HEK293T (cell line): ENCODE results near the gene ZNF655.

Experiments
- CTBP1 ChIP-seq: fragments of 450-650 bp; IDR thresholded peaks from 2 replicates; pipeline ENCODE4 v1.6.1; 2016; ENCODE audit warnings: borderline replicate concordance
- ELF4 ChIP-seq: fragments of 450-650 bp; IDR thresholded peaks from 2 replicates; pipeline ENCODE4 v1.6.1; 2017; ENCODE audit warnings: antibody characterized with exemption
- SUZ12 ChIP-seq: fragments of 450-650 bp; IDR thresholded peaks from 2 replicates; pipeline ENCODE4 v1.6.1; 2016; ENCODE audit warnings: mild to moderate bottlenecking
- ZNF384 ChIP-seq: fragments of 450-650 bp; IDR thresholded peaks from 2 replicates; pipeline ENCODE4 v1.6.1; 2016

DNA sequence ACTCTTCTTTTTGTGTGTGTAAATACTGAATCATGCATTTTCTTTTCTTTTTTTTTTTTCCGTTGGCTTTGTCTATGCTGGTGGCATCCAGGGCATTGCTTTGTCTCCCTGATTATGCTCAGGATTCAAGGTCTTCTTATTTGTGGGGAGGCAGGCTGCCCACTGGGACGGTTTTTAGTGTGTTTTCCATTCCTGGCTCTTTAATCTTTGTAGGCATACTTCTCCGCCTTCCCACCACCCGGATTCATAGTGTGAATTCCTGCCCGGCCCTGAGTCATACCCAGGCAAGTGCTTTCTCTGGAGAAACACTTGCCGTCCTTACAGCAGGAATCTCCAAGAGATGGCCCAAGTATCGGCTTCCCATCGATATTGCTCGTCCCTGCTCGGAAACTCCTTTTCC, 5.2 kb downstream of the ZNF655 start:
- TF ChIP-seq ZNF384, result no peak
- TF ChIP-seq CTBP1, result no peak
- TF ChIP-seq SUZ12, result no peak
- no peak for TF ChIP-seq ELF4
